Mesendoderm (in vitro differentiated cells): ENCODE measurements around the gene SHISA5.

ENCODE experiments used
- DNase-seq: peaks from one replicate; pipeline ENCODE4 v3.0.0; 2013
- H2AK5ac ChIP-seq: 2 replicates; pipeline ENCODE4 v1.6.1; 2013; ENCODE audit warnings: low read length, inconsistent platforms
- H2BK120ac ChIP-seq: 2 replicates; pipeline ENCODE4 v1.6.1; 2013; ENCODE audit warnings: low read depth, mild to moderate bottlenecking, low read length, moderate library complexity, mixed read lengths
- H2BK15ac ChIP-seq: replicated peaks from 2 replicates; pipeline ENCODE4 v1.6.1; 2013; ENCODE audit warnings: low read depth, mild to moderate bottlenecking, moderate library complexity
- H2BK5ac ChIP-seq: 2 replicates; pipeline ENCODE4 v1.6.1; 2013; ENCODE audit warnings: low read length, inconsistent platforms
- H3K18ac ChIP-seq: 2 replicates; pipeline ENCODE4 v1.6.1; 2013; ENCODE audit warnings: mild to moderate bottlenecking, low read length, mixed read lengths
- H3K23ac ChIP-seq: one replicate; pipeline ENCODE4 v1.6.1; 2013; ENCODE audit warnings: low read length
- H3K27ac ChIP-seq: 2 replicates; pipeline ENCODE4 v1.5.1; 2013; ENCODE audit warnings: low read depth, mild to moderate bottlenecking, inconsistent platforms, low read length, moderate library complexity
- H3K27me3 ChIP-seq: 2 replicates; pipeline ENCODE4 v1.6.1; 2013; ENCODE audit warnings: low read length, control low read depth, mild to moderate bottlenecking, inconsistent platforms; ENCODE audit not compliant: insufficient read depth, poor library complexity
- H3K36me3 ChIP-seq: 2 replicates; pipeline ENCODE4 v1.6.1; 2013; ENCODE audit warnings: low read length, inconsistent platforms; ENCODE audit not compliant: control insufficient read depth, insufficient read depth
- H3K4ac ChIP-seq: one replicate; pipeline ENCODE4 v1.6.1; 2013; ENCODE audit warnings: low read depth, mild to moderate bottlenecking, low read length, moderate library complexity
- H3K4me1 ChIP-seq: 2 replicates; pipeline ENCODE4 v1.6.1; 2013; ENCODE audit warnings: low read depth, low read length, inconsistent platforms; ENCODE audit not compliant: control insufficient read depth
- H3K4me2 ChIP-seq: 2 replicates; pipeline ENCODE4 v1.6.1; 2013; ENCODE audit warnings: low read length
- H3K4me3 ChIP-seq: 2 replicates; pipeline ENCODE4 v1.5.1; 2013; ENCODE audit warnings: mild to moderate bottlenecking, low read length
- H3K56ac ChIP-seq: one replicate; pipeline ENCODE4 v1.6.1; 2013; ENCODE audit warnings: low read length
- H3K79me1 ChIP-seq: 2 replicates; pipeline ENCODE4 v1.6.1; 2013; ENCODE audit warnings: low read length, inconsistent platforms
- H3K79me2 ChIP-seq: 2 replicates; pipeline ENCODE4 v1.6.1; 2013; ENCODE audit warnings: mild to moderate bottlenecking, low read length; ENCODE audit not compliant: control insufficient read depth, insufficient read depth
- H3K9ac ChIP-seq: 2 replicates; pipeline ENCODE4 v1.6.1; 2013; ENCODE audit warnings: low read length, inconsistent platforms
- H4K5ac ChIP-seq: one replicate; pipeline ENCODE4 v1.6.1; 2013; ENCODE audit warnings: low read length
- H4K8ac ChIP-seq: one replicate; pipeline ENCODE4 v1.6.1; 2013; ENCODE audit warnings: low read depth, mild to moderate bottlenecking, control low read depth, low read length, moderate library complexity
- WGBS: extraction: QIAGEN DNeasy Blood & Tissue Kit; methylation state at CpG from one replicate; pipeline ENCODE4 v1.1.7; 2013; ENCODE audit warnings: low lambda C conversion rate, missing lambda C conversion rate; ENCODE audit not compliant: insufficient coverage; ENCODE audit errors: extremely low coverage; 5-methylcytosine and 5-hydroxymethylcytosine counted together

SHISA5 gene

DNA sequence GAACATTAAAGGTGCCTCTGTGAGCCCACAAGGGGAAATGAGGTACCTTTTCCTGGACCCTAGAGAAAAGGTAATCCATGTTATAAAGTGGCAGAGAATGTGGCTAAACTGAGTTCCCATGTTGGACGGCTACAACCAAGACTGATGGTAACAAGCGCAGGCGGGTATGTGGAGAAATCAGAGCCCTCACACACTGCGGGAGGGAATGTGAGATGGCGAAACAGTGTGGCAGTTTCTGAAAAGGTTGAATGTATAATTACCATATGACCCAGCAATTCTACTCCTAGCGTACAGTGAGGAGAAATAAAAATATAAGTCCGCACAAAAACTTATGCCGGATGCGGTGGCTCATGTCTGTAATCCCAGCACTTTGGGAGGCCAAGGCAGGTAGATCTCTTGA is 24.1 kb upstream of the SHISA5 start:
- H3K18ac ChIP-seq: no peak overlapping the region

DNA sequence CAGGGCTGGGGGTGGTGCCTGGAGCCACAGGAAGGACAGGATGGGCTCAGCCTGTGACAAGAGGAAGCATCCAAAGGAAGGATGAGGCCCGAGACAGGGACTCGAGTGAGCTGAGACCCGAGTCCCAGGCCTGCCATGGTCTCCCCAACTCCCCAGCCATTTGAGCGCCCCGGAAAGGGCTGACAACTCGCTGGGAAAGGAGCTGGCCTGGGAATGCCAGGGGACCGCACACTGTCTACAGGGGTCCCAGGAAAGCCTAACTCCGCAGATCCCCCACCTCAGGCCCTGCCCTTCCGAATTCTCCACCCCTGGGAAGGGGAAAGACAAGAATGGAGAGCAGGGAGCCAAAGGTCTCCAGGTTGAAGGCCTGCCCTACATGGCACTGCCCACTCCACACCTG is 21.0 kb upstream of the SHISA5 start:
- Histone ChIP-seq H3K4me1 (no peaks in the 10 kb centered on the region), H3K56ac (no peak overlapping the region), H3K36me3 (peaks cover 1% of the 10 kb centered on the region), H3K27ac (no peak overlapping the region), H4K8ac (no peak overlapping the region), H2BK120ac (no peak overlapping the region), H3K4me3 (no peak overlapping the region), H3K4ac (no peak overlapping the region), H3K23ac (no peak overlapping the region), H3K9ac (no peak overlapping the region), H4K5ac (no peak overlapping the region), H2BK15ac (no peak overlapping the region), H3K18ac (no peak overlapping the region), H3K79me1 (no peaks in the 10 kb centered on the region), H3K4me2 (no peak overlapping the region), H2BK5ac (no peak overlapping the region), H2AK5ac (no peak overlapping the region), H3K79me2 (no peaks in the 10 kb centered on the region), H3K27me3 (no peaks in the 10 kb centered on the region)
- no peak for DNase-seq
- no CpG with 5 or more reads among the region's 9 CpGs for WGBS

More for the DNA sequence above, 24.1 kb upstream of the SHISA5 start:
- Histone ChIP-seq H3K56ac (no peak overlapping the region), H3K79me1 (no peaks in the 10 kb centered on the region), H3K4me2 (no peak overlapping the region), H3K4ac (no peak overlapping the region), H2BK120ac (no peak overlapping the region), H3K4me1 (no peaks in the 10 kb centered on the region), H3K36me3 (peaks cover 1% of the 10 kb centered on the region), H3K4me3 (no peak overlapping the region), H3K9ac (no peak overlapping the region), H2AK5ac (no peak overlapping the region), H2BK15ac (no peak overlapping the region), H4K5ac (no peak overlapping the region), H4K8ac (no peak overlapping the region), H2BK5ac (no peak overlapping the region), H3K79me2 (no peaks in the 10 kb centered on the region), H3K27ac (no peak overlapping the region), H3K23ac (no peak overlapping the region), H3K27me3 (no peaks in the 10 kb centered on the region)
- DNase-seq: no peak
- no CpG with 5 or more reads among the region's 9 CpGs for WGBS

DNA sequence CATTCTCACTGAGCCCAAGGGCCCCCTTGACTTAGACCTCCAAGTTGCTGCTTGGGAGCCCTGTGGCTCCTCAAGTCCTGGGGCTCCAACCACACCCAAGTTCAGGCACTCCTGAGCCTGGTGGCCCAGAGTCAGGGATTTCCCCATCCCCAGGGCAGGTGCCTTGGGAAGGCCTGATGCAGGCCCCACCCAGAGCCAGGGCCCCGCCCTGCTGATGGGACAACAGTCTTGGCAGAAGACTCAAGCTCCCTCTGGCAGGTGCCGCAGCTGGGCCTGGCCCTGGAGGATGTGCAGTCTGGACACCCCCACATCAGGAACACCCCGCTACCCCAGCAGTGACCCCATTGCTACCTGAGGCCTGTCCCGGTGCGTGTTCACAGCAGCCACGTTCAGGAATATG is 17.7 kb upstream of the SHISA5 start:
- Histone ChIP-seq H3K9ac (no peak overlapping the region), H3K4me2 (no peak overlapping the region), H3K23ac (no peak overlapping the region), H3K36me3 (no peaks in the 10 kb centered on the region), H4K8ac (no peak overlapping the region), H3K27me3 (no peaks in the 10 kb centered on the region), H3K56ac (no peak overlapping the region), H3K18ac (no peak overlapping the region), H3K4ac (no peak overlapping the region), H2BK120ac (no peak overlapping the region), H3K4me1 (no peaks in the 10 kb centered on the region), H3K79me1 (no peaks in the 10 kb centered on the region), H2AK5ac (no peak overlapping the region), H3K4me3 (no peak overlapping the region), H2BK15ac (no peak overlapping the region), H3K27ac (no peak overlapping the region), H3K79me2 (no peaks in the 10 kb centered on the region), H4K5ac (no peak overlapping the region), H2BK5ac (no peak overlapping the region)
- no CpG with 5 or more reads among the region's 6 CpGs for WGBS
- DNase-seq: no peak

- no peaks in the 10 kb centered on the region for H3K27me3 ChIP-seq
- H3K9ac ChIP-seq: no peak overlapping the region
- no peak overlapping the region for H3K27ac ChIP-seq
- H2BK15ac ChIP-seq: no peak overlapping the region
- H3K79me2 ChIP-seq: no peaks in the 10 kb centered on the region
- no peak overlapping the region for H2BK5ac ChIP-seq
- H3K4me2 ChIP-seq: no peak overlapping the region
- no peak for DNase-seq
- H3K4me1 ChIP-seq: no peaks in the 10 kb centered on the region
- no peak overlapping the region for H2BK120ac ChIP-seq
- H3K4ac ChIP-seq: no peak overlapping the region
- H3K23ac ChIP-seq: no peak overlapping the region
- no peak overlapping the region for H3K18ac ChIP-seq
- H3K79me1 ChIP-seq: no peaks in the 10 kb centered on the region
- no CpG with 5 or more reads among the region's 9 CpGs for WGBS
- no peak overlapping the region for H3K56ac ChIP-seq
- no peak overlapping the region for H4K5ac ChIP-seq
- no peaks in the 10 kb centered on the region for H3K36me3 ChIP-seq
- H3K4me3 ChIP-seq: no peak overlapping the region
- no peak overlapping the region for H2AK5ac ChIP-seq
- no peak overlapping the region for H4K8ac ChIP-seq
Measured at GRCh38 chr3:48519277-48519643, 15.3 kb upstream of the SHISA5 start.

- H3K36me3 ChIP-seq: no peaks in the 10 kb centered on the region
- no peaks in the 10 kb centered on the region for H3K79me2 ChIP-seq
- H2BK120ac ChIP-seq: no peak overlapping the region
- no peak overlapping the region for H3K9ac ChIP-seq
- WGBS: no CpG with 5 or more reads among the region's 12 CpGs
- no peak overlapping the region for H2AK5ac ChIP-seq
- H4K8ac ChIP-seq: no peak overlapping the region
- no peak overlapping the region for H3K27ac ChIP-seq
- H3K18ac ChIP-seq: no peak overlapping the region
- no peak overlapping the region for H3K56ac ChIP-seq
- no peaks in the 10 kb centered on the region for H3K27me3 ChIP-seq
- no peaks in the 10 kb centered on the region for H3K79me1 ChIP-seq
- H3K4me3 ChIP-seq: no peak overlapping the region
- no peaks in the 10 kb centered on the region for H3K4me1 ChIP-seq
- no peak overlapping the region for H3K23ac ChIP-seq
- H2BK15ac ChIP-seq: no peak overlapping the region
- no peak for DNase-seq
- no peak overlapping the region for H2BK5ac ChIP-seq
- H3K4ac ChIP-seq: no peak overlapping the region
- H4K5ac ChIP-seq: no peak overlapping the region
- no peak overlapping the region for H3K4me2 ChIP-seq
Measured at GRCh38 chr3:48518638-48519276, 14.8 kb upstream of the SHISA5 start.

- no peak overlapping the region for H3K9ac ChIP-seq
- H2BK5ac ChIP-seq: no peak overlapping the region
- no peak overlapping the region for H2BK120ac ChIP-seq
- WGBS: no CpG with 5 or more reads among the region's 6 CpGs
- H3K36me3 ChIP-seq: no peaks in the 10 kb centered on the region
- no peak overlapping the region for H3K27ac ChIP-seq
- no peak overlapping the region for H4K8ac ChIP-seq
- no peaks in the 10 kb centered on the region for H3K4me1 ChIP-seq
- no peak for DNase-seq
- no peak overlapping the region for H2AK5ac ChIP-seq
- H3K27me3 ChIP-seq: no peaks in the 10 kb centered on the region
- H3K4ac ChIP-seq: no peak overlapping the region
- H3K4me2 ChIP-seq: no peak overlapping the region
- no peaks in the 10 kb centered on the region for H3K79me2 ChIP-seq
- no peak overlapping the region for H4K5ac ChIP-seq
- H2BK15ac ChIP-seq: no peak overlapping the region
- no peaks in the 10 kb centered on the region for H3K79me1 ChIP-seq
- no peak overlapping the region for H3K18ac ChIP-seq
- H3K23ac ChIP-seq: no peak overlapping the region
- no peak overlapping the region for H3K4me3 ChIP-seq
- no peak overlapping the region for H3K56ac ChIP-seq
Measured at GRCh38 chr3:48518069-48518468, 14.1 kb upstream of the SHISA5 start.
